Stomach (tissue), 9 donors: Measurements from ENCODE around the gene GPD2. TPM values are rescaled to one million over a fixed set of nuclear protein-coding genes. Genes with fewer than 3 reads are reported as not detected.
A peak's percentile ranks its signal among the peaks of the same experiment; 100 is the strongest.

Experiments
- DNase-seq, 2 donors: peaks; one replicate each; pipeline versions ENCODE4 v3.0.0 to v3.0.0-alpha.2; 2013 to 2019
- H3K27ac ChIP-seq, 5 donors: fragments of 200-600 bp in 4 of 5; sonication (generic) in 4 of 5; one replicate each; pipeline ENCODE4 v1.5.1; 2013 to 2019; ENCODE audit warnings: mild to moderate bottlenecking in 1 of 5, moderate library complexity in 1 of 5
- H3K27me3 ChIP-seq, 3 donors: fragments of 200-600 bp; sonication (generic); one replicate each; pipeline ENCODE4 v1.5.1; 2017 to 2019; ENCODE audit warnings: mixed run types in 1 of 3
- H3K36me3 ChIP-seq, 4 donors: fragments of 200-600 bp; sonication (generic); 1 replicate in 3 of 4; 2 replicates in 1 of 4; pipeline ENCODE4 v1.5.1; 2016 to 2019
- H3K4me1 ChIP-seq, 4 donors: fragments of 200-600 bp; sonication (generic); one replicate each; pipeline ENCODE4 v1.5.1; 2016 to 2019
- H3K4me3 ChIP-seq, 4 donors: fragments of 200-600 bp; sonication (generic) in 3 of 4; one replicate each; pipeline ENCODE4 v1.5.1; 2016 to 2019; ENCODE audit warnings: mild to moderate bottlenecking in 1 of 4
- H3K9me3 ChIP-seq, 4 donors: fragments of 200-600 bp; sonication (generic); one replicate each; pipeline ENCODE4 v1.5.1; 2016 to 2019
- CTCF ChIP-seq, 7 experiments: fragments of 450-650 bp in 4 of 7; fragments of 200-600 bp in 3 of 7; sonication (generic) in 3 of 7; IDR thresholded peaks; one replicate each; pipeline ENCODE4 v1.5.1; 2016 to 2019; ENCODE audit warnings: antibody characterized with exemption in 7 of 7, control low read depth in 2 of 7, mild to moderate bottlenecking in 1 of 7
- EP300 ChIP-seq: sonication (generic); formaldehyde crosslinking; IDR thresholded peaks from one replicate; pipeline ENCODE4 v1.6.1; 2017; ENCODE audit warnings: antibody characterized with exemption
- POLR2A ChIP-seq, 4 donors: fragments of 450-650 bp; IDR thresholded peaks; one replicate each; pipeline ENCODE4 v1.6.1; 2016; ENCODE audit warnings: antibody characterized with exemption in 4 of 4, control low read depth in 2 of 4, mild to moderate bottlenecking in 1 of 4, moderate library complexity in 1 of 4
- POLR2AphosphoS5 ChIP-seq, 3 donors: sonication (generic); formaldehyde crosslinking; IDR thresholded peaks; one replicate each; pipeline ENCODE4 v1.6.1; 2016; ENCODE audit warnings: antibody characterized with exemption in 3 of 3
- WGBS, 5 donors: extraction: QIAGEN DNeasy Blood & Tissue Kit in 3 of 5; methylation state at CpG; one replicate each; pipeline versions ENCODE4 v1.1.5 to v1.1.7; 2013 to 2018; 5-methylcytosine and 5-hydroxymethylcytosine counted together
- intact Hi-C: fragments of 100-400 bp; cut with DNase I; formaldehyde crosslinking; loops from one replicate; pipeline ENCODE4 v1.15.1; 2023; ENCODE audit warnings: low total_unique reads
- polyA plus RNA-seq, 3 donors: library from polyadenylated mRNA; stranded (reverse); fragments of 200-250 nt; gene quantifications; one replicate each; pipeline ENCODE4 v1.2.3, GENCODE V29; 2013
- total RNA-seq, 5 donors: library from RNA; depleted of rRNA; stranded (reverse); fragments of >200 nt; gene quantifications; one replicate each; pipeline versions ENCODE4 v1.1.0 to v1.2.3, GENCODE V29; 2014 to 2016
- donor health status: healthy with polysubstance abuse.
- donor health status: Bipolar disorder and iron deficiency.
- donor health status: healthy.

GPD2 gene
- total and polyA plus RNA-seq, 8 donors = 6.2 to 254 (median 11.5) TPM

- 29 to 53% (median 40%) methylated on average over 2 of the region's 2 CpGs for WGBS, 5 donors
- peak overlapping the region in 3 of 5 donors; percentile 46 to 78 (median 49) for H3K27ac ChIP-seq
- no peaks in the 10 kb centered on the region for H3K36me3 ChIP-seq
- intact Hi-C loops = no loop called here
- H3K4me3 ChIP-seq = no peak overlapping the region
- TF ChIP-seq POLR2AphosphoS5 (IDR thresholded peaks at IDR 0.05) (no peak), POLR2A (IDR thresholded peaks at IDR 0.05) (no peak), CTCF (IDR thresholded peaks at IDR 0.05) (no peak), EP300 (no peak)
- peaks cover 22 to 62% (median 46%) of the 10 kb centered on the region in 4 donors for H3K4me1 ChIP-seq
- DNase-seq = peak in 1 of 2 donors; percentile 28
- no peaks in the 10 kb centered on the region for H3K9me3 ChIP-seq
- no peaks in the 10 kb centered on the region for H3K27me3 ChIP-seq
Observed at GRCh38 chr2:156465573-156465972, 29.4 kb downstream of the GPD2 start.

DNA sequence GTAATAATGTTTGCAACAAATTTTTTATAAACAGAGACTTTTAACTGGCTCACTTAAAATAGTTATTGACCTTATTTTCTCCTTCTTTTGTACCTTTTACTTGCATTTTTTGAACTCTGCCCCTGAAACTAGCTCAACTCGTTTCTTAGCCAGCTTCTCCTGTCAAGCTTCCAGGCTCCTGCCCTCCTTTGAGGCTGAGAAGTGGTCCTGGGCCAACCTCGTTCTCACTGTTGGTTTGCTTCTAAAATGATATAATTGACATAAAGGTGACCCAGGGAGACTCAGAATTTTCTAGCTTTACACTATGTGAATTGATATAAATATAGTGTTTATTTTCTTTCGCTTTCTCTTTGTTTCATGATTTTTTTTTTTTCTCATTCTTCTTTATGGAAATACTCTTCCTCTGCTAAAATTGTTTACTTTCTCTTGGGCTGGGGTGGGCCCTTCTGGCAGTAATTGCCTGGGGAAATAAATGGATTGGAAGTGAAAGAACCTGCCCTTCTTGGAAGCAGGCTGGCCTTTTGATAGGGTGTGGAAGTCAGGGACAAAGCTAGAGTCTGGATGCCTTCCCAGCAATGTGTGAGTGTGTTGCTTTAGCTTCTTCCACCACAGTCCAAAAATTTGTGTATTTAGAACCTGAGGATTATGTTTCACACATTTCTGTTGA lies 30.7 kb downstream of the GPD2 start:
- peak; percentile 61 to 76 for DNase-seq
- peak overlapping the region; percentile 27 to 78 (median 74) for H3K27ac ChIP-seq
- no peaks in the 10 kb centered on the region for H3K9me3 ChIP-seq
- TF ChIP-seq EP300 = no peak
- TF ChIP-seq POLR2AphosphoS5 (IDR thresholded peaks at IDR 0.05) = peak in 1 of 3 donors; percentile 31
- peak overlapping the region in 1 of 4 donors; percentile 27 for H3K4me3 ChIP-seq
- no peaks in the 10 kb centered on the region for H3K36me3 ChIP-seq
- H3K4me1 ChIP-seq = peaks cover 30 to 73% (median 52%) of the 10 kb centered on the region in 4 donors
- H3K27me3 ChIP-seq = no peaks in the 10 kb centered on the region
- 7 to 23% (median 18%) methylated on average over 3 of the region's 3 CpGs for WGBS, 5 donors
- intact Hi-C loops = no loop called here

DNA sequence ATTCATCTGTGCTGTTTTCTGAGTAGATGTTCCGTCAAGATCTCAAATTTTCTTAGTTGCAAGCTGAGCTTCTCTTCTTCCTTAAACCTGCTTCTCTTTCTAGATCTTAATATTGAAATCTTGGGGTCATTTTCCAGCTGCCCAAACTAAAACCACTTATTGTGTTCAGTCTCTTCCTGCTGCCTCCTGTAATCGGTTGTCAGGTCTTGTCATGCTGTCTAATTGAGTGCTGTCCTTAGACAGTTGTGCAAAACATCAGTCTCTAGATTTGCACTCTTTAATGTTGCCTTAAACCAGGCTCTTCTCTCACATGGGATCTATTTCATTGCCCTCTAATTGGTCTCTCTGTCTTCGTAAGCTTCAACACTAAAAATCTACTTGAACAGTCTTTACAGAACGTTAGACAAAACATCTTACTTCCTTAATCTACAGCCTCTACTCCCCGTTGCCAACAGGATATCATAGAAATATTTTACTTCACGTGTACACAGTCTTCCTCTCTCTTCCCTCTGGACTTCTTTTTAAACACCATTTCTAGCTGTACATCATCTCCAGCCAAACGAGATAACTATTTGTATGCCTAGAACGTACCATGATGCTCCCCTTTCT lies 34.9 kb downstream of the GPD2 start:
- Histone ChIP-seq H3K27me3 (no peaks in the 10 kb centered on the region), H3K9me3 (no peaks in the 10 kb centered on the region), H3K36me3 (no peaks in the 10 kb centered on the region), H3K27ac (peak overlapping the region in 1 of 5 donors; percentile 15), H3K4me1 (peaks cover 22 to 64% (median 46%) of the 10 kb centered on the region in 4 donors), H3K4me3 (no peak overlapping the region)
- no peak for DNase-seq
- TF ChIP-seq EP300 = no peak
- TF ChIP-seq POLR2A (IDR thresholded peaks at IDR 0.05) = no peak
- no peak for TF ChIP-seq CTCF (IDR thresholded peaks at IDR 0.05)
- no peak for TF ChIP-seq POLR2AphosphoS5 (IDR thresholded peaks at IDR 0.05)
- 33 to 55% (median 39%) methylated on average over 8 of the region's 8 CpGs for WGBS, 5 donors
- intact Hi-C loops = no loop called here

DNA sequence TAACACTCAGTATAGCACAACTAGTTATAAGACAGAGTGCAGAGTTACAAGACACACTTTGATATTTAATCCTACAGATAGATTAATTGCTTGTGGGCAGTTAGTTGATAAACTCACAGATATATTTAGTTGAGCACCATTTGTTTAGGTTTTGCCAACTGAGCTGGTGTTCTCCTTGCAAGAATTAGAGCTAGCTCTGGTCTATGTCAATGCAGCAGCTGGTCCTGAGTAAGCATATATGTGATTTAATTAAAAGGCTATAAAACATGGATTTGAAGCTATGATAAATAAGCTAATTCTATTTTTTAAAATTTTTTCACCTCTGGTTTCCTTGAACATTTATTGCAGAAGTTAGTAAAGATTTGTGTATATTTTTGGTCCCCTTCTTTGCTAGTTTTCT lies 35.6 kb downstream of the GPD2 start:
- TF ChIP-seq CTCF (IDR thresholded peaks at IDR 0.05) (no peak), POLR2A (IDR thresholded peaks at IDR 0.05) (no peak), POLR2AphosphoS5 (IDR thresholded peaks at IDR 0.05) (no peak), EP300 (no peak)
- Histone ChIP-seq H3K4me1 (peaks cover 16 to 64% (median 47%) of the 10 kb centered on the region in 4 donors), H3K36me3 (no peaks in the 10 kb centered on the region), H3K4me3 (no peak overlapping the region), H3K9me3 (no peaks in the 10 kb centered on the region), H3K27me3 (no peaks in the 10 kb centered on the region), H3K27ac (peak overlapping the region in 1 of 5 donors; percentile 15)
- peak in 1 of 2 donors; percentile 25 for DNase-seq
- intact Hi-C loops = no loop called here

DNA sequence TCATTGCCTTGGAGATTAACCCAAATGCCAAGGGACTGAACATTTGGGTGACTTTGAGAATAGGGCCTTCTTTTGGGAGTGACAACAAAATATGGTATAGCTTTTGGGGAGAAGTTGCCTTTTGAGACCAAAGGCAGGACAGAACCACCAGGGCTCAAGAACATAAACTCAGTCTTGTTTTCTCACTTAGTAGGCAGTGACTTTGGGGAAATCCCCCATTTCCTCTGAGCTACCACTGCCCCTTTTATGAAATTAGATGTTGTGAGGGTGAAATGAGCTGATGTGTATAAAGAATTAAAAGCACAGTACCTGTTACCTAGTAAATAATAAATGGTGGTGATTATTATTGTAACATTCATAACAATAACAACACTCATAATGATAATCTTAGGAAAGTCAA lies 36.5 kb downstream of the GPD2 start:
- no peak overlapping the region for H3K4me3 ChIP-seq
- DNase-seq = no peak
- H3K9me3 ChIP-seq = no peaks in the 10 kb centered on the region
- peaks cover 7 to 62% (median 45%) of the 10 kb centered on the region in 4 donors for H3K4me1 ChIP-seq
- intact Hi-C loops = no loop called here
- H3K27me3 ChIP-seq = no peaks in the 10 kb centered on the region
- TF ChIP-seq POLR2AphosphoS5 (IDR thresholded peaks at IDR 0.05) (no peak), EP300 (no peak), POLR2A (IDR thresholded peaks at IDR 0.05) (no peak), CTCF (IDR thresholded peaks at IDR 0.05) (no peak)
- H3K27ac ChIP-seq = no peak overlapping the region
- H3K36me3 ChIP-seq = no peaks in the 10 kb centered on the region
